ENCODE results near the gene PIP4K2A.
"Not testable (repeated sequence)": the region's sequence is repeated elsewhere in the genome, so short reads cannot be mapped to it uniquely, and the experiment has no call there.

PIP4K2A gene

DNA sequence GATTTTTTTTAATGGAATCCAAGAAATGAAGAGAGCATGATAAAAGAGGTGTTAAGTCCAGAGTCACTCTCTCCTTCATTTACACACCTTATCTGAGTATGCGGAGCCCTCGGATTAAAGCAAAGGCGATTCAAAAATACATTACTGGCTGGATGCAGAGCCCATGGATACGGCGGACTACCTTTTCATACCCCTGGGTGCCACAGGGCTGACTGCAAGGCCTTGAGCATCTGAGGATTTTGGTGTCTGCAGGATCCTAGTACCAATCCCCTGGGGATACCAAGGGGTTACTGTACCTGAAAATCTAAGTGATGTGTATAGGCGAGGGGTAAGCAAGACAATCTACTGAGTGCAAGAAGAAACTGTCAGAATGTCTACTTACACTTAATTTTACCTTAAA lies 20.5 kb downstream of the PIP4K2A start:
- DNase-seq (ENCODE audit: low read depth): no peak

DNA sequence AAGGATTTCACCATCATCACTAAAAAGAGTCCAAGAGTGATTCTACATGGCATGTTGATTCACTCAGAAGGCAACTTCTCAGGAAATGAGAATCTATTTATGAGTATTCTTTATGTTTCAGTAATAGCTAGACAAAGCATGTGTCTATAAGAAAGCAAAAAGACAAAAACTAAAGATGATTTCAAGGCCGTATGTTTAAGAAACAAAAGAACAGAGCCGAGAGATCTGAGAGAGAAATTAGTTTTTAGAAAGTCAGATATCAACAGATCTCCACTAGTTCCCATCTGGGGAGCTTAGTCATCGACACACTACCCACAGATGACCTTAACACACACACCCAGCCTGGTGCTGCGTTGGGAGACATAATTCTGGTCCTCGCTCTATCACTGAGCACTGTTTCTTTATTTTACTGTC lies 21.0 kb downstream of the PIP4K2A start:
- peak; percentile 58 for DNase-seq (ENCODE audit: low read depth)

DNA sequence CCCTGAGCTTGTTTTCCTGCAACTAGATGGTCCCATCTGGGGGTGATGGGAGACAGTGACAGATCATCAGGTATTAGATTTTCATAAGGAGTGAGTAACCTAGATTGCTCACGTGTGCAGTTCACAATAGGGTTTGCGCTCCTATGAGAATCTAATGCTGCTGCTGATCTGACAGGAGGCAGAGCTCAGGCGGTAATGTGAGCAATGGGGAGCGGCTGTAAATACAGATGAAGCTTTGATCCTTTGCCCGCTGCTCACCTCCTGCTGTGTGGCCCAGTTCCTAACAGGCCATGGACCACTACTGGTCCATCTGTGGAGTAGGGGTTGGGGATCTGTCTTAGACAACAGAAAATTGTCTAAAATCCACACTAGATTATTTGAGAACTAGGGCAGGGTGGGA lies 22.3 kb downstream of the PIP4K2A start:
- DNase-seq (ENCODE audit: low read depth): not testable (repeated sequence)

DNA sequence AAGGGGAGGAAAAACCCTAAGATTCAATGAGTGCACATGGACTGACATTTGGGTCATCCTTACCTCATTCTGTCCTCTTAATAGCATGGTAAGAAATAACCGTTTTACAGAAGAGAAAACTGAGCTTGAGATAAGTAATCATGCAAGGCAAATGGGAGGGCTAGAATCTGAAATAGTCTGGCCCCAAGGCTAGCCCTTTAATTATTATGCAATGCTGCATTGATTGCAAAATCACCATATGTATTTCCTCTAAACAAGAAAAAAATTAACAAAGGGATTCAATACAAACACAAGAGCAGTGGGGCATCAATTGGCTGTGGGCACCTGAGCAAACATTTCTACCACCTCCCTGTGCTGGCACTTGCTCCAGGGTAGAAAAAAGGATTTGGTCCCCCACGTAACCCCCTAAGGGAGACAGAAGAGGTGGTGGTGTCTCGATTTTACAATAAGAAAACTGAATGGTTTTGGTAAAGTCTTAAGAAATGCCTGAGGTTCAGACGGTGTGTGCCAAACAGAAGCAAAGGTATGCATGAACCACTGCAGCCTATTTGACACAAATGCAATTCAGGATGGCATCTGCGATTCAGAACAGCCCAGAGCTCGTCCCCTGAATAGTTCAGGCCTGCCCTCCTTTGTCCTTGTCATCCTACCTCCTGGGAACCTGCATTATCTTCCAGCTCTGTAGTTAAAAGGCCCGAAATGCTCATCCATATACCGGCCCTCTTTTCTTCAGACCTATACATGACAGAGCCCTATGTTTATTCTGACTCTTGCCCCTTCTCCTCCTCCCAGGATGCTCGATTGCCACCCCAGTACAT lies 23.6 kb downstream of the PIP4K2A start:
- DNase-seq (ENCODE audit: low read depth): no peak

DNA sequence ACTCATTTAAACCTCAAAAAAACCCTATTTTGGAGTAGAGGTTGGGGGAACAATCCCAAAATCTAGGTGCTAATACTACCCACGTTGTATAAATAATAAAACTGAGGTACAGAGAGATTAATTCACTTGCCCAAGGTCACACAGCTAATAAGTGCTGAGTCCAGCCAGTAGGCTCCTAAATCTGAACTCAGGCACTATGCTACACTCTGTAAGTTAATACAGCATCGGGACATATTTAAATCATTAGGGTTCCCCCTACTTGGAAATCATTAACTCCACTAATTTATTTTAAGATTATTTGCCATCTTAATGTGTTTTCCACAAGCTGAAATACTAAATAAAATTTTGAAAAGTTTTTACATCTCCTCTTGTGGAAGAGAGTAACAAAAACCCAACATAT lies 24.2 kb downstream of the PIP4K2A start:
- DNase-seq (ENCODE audit: low read depth): no peak

DNA sequence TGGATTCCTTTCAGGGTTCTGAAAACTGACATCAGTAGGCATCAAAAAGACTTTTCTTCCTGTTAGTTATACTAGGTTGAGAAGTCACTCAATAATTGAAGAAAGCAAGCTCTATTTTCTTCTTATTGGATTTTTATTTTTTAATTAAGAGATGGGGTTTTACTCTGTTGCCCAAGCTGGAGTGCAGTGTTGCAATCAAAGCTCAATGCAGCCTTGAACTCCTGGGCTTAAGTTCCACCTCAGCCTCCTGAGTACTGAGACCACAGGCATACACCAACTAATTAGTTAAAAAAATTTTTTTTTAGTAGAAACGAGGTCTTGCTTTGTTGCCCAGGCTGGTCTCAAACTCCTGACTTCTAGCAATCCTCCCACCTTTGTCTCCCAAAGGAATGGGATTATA lies 28.0 kb downstream of the PIP4K2A start:
- DNase-seq (ENCODE audit: low read depth): no peak

DNA sequence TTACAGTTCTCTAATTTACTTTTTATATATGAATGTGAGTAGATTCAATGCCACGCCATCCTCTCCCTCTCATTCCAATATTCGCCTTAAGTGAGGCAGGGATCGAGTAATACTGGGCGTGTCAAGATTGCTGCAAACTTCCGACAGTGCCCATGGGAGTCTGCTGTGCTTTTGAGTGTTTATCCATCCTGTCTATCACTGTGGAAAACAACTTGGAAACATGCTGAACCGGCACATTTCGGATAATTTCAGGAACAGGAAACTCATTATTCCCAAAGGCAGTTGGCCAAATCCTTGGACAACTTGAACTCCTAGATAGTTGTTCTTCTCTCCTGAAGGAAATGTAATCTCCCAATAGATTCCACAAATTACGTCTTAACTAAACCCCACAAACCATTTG lies 28.5 kb downstream of the PIP4K2A start:
- no peak for DNase-seq (ENCODE audit: low read depth)

DNA sequence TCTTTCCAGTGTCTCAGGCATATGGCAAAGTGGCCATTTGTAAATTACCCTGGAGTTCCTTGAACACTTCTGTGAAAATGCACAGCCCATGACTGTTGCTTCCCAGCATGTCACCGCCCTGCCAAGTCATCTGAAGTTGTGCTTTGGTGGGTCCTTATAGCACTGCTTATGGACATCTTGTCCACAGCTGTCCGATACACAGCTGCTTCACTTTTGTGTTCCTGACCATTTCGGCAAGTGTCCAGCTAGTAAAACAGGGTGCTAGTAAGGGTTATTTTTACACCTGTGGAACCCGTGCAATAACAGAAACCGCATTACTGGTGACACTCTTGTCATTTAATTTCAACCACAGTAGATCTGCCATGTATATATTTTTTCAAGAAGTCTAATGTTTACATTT lies 29.7 kb downstream of the PIP4K2A start:
- no peak for DNase-seq (ENCODE audit: low read depth)

DNA sequence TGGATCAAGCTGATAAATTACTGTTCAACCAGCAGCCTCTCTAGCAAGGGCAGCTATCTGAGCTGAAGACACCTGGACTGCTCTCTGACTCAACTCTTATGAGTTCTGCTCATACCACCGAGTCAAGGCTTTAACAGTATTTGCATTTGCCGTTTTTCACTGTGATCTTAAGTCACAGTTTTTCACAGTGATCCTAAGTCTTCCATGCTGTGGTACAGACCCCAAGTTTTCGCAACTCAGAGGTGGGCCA lies 31.3 kb downstream of the PIP4K2A start:
- DNase-seq (ENCODE audit: low read depth): no peak

DNA sequence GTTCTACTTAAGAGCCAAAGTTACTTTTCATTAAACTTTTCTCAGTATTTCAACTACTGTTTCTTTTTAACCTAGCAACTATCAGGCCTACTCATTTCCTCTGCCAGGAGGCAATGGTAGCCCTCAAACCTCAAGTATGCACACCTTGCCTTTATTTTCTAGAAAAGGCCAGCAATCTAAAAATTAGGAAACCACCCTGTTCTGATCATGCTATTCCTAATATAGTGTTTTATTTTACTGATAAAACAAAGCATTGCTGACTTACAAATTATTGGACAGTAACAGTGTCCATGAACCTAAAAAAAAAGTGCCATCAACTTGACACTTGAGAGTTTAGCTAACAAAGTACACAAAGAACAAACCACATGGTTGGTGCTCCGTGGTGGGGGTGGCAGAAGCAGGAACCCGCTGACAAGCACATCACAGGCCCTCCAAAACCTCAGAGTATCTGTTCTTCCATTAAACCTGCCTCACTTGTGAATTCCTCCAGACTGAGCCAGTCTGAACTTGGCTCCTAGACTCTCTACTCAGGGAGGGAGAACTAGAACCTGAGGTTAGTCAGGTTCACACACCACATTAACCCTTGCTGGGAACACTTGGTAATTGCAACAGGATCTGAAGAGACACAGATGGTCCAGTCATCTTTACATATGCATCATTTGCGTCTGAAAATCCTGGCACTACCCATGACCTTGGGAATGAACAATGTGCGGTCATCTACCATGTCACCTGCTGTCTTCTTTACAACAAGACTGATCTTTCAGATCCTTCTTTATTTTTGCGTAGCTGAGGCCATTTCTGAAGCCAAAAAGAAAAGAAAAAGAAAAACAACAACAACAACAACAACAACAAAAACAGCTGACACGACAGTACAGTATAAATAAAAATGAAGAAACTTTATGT lies 31.9 kb downstream of the PIP4K2A start:
- DNase-seq (ENCODE audit: low read depth): no peak

DNA sequence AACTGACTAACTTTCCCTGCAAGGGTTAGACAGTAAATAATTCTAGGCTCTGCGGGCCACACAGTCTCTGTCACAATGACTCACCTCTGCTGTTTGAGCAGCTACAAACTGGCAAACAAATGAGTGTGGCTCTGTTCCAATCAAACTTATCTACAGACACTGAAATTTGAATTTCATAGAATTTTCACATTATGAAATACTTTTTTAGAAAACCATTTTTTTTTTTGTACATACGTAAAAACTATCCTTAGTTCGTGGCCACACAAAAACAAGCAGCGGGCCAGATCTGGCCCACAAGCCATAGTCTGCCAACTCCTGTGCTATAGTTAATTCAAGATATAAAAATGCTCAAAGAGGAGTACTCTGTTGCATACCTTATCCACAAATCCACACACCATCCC lies 32.6 kb downstream of the PIP4K2A start:
- peak; percentile 61 for DNase-seq (ENCODE audit: low read depth)

DNA sequence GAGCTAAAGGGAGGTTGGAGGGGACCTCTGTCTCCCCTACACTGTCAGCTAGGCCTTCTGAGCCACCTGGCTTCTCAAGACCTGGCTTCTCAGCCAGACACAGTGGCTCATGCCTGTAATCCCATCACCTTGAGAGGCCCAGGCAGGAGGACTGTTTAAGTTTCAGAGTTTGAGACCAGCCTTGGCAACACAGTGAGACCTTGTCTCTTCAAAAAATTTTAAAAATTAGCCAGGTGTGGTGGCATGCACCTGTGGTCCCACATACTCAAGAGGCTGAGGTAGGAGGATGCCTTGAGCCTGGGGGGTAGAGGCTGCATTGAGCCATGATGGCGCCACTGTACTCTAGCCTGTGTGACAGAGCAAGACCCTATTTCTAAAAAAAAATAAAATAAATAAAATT lies 33.1 kb downstream of the PIP4K2A start:
- DNase-seq (ENCODE audit: low read depth): no peak

DNA sequence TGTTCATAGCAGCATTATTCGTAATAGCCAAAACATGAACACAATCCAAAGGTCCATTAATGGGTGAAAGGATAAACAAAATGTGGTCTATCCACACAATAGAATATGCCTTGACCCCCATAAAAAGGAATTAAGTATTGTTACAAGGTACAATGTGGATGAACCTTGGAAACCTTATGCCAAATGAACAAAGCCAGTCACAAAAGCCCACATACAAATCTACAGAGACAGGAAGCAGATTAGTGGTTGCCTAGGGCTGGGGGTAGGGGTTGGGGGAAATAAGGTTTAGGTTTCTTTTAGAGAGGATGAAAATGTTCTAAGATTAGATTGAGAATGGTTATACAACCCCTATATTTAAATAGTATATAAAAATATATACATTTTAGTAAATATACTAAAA lies 34.8 kb downstream of the PIP4K2A start:
- DNase-seq (ENCODE audit: low read depth): no peak

DNA sequence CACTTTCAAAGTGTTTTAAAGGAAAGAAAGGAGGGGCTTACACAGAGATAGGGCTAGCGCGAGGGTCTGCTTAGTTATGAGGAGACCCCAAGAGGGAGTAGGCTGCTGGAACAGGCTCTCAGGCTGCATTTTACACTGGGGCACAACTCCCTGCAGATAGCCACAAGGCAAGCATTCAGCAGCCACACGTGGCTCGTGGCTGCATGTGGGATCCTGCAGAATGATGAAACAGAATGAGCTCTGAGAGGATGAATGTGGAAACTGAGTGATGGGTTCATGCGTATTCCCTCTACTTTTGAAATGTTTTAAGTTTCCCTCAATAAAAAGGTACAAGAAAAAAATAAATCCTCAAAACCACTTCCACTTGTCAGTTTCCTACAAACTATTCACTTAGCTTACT lies 37.0 kb downstream of the PIP4K2A start:
- no peak for DNase-seq (ENCODE audit: low read depth)

DNA sequence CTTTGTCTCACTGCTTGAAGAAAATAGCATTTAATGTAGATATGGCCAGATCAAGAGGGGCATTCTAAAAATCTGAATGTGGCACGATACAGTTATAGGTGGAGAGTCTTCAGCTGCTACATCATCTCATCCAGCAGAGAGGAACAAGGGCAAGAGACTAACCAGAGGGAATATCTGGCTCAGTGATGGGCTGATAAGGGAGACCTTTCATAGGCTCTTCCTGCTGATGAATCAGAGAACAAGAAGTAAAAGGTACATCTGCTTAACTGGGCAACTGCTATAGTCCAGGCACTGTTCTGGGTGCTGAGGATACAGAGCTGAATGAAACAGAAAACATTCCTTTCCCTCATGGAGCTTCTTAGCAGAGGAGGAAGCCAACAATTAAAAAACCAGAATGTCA lies 37.9 kb downstream of the PIP4K2A start:
- DNase-seq (ENCODE audit: low read depth): no peak

DNA sequence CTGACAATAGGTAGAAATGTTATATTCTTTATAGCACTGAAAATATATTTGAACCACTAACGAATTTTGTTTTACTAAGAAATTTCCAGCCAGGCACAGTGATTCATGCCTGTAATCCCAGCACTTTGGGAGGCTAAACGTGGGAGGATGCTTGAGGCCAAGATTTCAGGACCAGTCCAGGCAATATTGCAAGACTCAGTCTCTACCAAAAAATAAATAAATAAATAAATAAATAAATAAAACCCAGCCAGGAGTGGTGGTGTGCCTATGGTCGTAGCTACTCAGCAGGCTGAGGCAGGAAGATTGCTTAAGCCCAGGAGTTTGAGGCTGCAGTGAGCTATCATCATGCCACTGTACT lies 39.8 kb downstream of the PIP4K2A start:
- no peak for DNase-seq (ENCODE audit: low read depth)

DNA sequence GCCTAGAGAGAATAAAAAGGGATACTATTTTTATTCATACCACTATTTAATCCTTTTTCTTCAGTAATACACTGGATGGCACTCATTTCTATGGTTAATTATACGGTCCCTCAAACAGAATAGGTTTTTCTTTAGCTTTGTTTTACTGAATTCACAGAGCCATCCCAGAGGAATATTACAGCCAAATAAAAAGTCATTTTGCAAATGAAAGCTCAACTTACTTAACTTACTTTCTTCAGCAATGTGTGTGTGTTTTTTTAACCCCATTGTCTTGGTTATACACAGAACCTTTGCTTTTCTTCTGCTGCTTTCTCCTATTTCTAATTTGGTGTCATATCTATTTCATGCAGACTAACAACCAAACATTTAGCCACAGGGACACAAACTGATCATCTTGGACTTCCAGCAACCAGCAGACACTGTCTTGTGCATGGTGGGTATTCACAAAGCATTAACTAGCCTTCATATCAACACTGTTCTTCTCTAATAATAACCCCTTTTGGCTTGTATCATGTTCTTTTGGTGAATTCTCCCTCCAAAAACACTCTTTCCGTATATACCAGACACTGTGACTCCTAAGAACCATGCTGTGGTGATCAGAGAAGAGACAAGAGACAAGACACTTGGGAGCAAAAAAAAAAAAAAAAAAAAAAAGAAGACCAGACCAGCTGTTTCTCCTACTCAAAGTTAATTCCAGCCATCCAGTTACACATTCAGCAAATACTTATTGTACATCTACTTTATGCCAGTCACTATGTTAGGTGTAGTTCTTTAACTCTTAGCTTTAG lies 40.4 kb downstream of the PIP4K2A start:
- no peak for DNase-seq (ENCODE audit: low read depth)

DNA sequence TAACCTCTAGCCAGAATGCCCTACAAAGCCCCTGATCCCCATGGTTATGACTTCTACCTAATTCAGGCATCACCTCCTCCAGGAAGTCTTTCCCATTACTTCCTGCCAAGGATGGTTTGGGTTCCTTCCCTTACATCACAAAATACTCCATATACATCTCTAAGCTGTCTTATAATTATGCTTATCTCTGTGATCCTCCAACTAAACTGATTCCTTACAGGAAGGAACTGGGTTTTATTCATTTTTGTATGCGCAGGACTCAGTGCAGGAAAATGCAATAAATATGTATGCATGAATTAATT lies 41.3 kb downstream of the PIP4K2A start:
- DNase-seq (ENCODE audit: low read depth): no peak

DNA sequence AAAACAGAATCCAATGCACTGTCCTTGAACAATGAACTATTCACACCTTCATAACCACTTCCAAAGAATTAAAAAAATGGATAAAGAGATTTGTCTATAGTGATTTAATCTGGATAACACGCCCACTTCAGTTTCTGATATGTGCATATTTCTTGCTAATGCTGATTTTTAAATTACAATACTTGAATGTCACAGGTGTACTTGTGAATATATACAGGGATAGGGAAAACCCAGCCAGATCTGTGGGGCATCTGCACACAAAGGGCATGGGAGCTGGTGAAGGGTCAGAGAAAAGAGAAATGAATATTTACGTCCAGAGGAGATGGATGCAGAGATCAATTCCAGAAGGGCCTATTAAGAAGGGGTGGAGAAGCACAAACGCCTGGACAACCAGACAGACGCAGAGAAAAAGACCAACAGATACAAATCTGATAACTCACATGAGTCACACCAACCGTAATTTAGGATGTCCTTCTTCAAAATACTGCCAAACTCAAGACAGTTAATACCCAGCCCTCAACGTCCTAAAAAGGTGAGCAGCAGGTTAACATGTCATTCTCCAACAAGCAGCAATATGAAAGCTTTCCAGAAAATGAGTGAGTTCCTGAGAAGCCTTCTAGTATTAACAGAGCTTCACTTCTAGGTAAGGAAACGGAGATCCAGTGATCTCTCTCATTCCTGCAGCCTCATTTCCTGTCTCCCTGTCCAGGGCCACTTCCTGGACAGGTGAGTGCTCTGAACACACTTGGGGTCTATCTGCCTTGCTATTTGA lies 41.9 kb downstream of the PIP4K2A start:
- DNase-seq (ENCODE audit: low read depth): no peak

DNA sequence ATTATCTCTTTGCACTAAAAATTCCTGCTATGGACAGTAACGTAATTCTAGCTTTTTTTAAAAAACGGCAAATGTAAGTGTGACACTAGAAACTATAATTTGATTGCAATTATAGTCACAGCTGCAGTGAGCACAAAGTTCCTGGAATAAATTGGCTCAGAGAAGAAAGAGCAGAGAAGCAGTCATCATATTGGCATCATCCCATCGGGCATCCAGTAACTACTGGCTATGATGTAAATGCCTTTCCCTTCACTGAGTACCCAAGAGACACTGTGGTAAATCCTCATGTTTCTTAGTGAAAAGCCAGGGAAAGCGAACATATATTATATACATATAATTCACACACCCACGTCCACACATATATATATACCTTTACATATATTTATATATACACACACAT lies 43.6 kb downstream of the PIP4K2A start:
- peak; percentile 93 for DNase-seq (ENCODE audit: low read depth)

DNA sequence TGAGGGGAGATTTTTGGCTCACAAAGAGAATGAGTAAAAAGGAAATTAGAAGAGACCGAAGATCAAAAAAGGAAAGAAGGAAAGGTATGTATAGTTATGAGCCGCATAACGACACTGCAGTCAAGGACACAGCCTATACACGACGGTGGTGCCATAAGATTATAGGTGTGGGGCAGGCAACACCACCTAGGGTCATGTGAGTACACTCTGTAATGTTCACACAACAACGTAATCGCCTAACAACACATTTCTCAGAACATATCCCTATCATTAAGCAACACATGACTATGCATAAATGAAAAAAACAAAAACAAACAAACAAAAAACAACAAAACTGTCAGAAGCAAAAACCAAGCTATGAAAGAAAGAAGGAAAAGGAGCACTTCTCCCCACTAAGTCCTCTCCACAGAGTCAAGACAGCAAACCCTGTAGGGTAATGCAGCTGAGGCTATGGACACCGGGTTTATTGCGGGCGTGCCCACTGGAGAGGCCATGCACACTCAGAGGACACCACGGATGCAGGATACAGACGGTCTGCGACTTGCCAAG lies 45.1 kb downstream of the PIP4K2A start:
- DNase-seq (ENCODE audit: low read depth): no peak

DNA sequence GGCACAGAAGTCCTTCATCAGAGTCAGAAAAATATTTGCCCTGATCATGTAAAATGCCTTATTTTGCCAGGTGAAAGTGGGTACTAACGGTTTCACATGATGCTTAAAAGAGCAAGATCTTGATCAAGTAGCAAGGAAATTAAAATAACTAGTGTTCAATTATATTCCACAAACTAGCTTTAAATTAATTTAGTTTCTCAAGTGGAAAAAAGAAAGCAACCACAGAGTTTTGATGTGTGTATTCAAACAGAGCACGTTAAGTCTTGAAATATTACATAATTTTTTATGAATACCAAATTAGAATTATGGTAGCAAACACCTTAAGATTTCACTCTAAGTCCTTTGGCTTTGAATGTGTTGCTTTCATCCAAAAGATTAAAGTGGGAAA lies 47.3 kb downstream of the PIP4K2A start:
- no peak for DNase-seq (ENCODE audit: low read depth)
